A549 (cell line): ENCODE data around the gene TPRN. TPM values are rescaled to one million over a fixed set of nuclear protein-coding genes. Genes with fewer than 3 reads are reported as not detected.

ENCODE experiments used
- BHLHE40 ChIP-seq: IDR thresholded peaks from 2 replicates; pipeline ENCODE4 v1.6.1; 2012; ENCODE audit warnings: low read depth, low read length, inconsistent platforms
- CBX2 ChIP-seq: fragments of 200-600 bp; sonication (generic); IDR thresholded peaks from 2 replicates; pipeline ENCODE4 v1.6.1; 2016; ENCODE audit warnings: low read depth, mild to moderate bottlenecking, borderline replicate concordance
- CEBPB ChIP-seq, 2 experiments: fragments of >200 bp in 1 of 2; sonication (Bioruptor Twin) in 1 of 2; formaldehyde crosslinking in 1 of 2; IDR thresholded peaks; 2 replicates each; pipeline ENCODE4 v1.6.1; 2012 to 2016
- CHD2 ChIP-seq: fragments of 150-350 bp; IDR thresholded peaks from 2 replicates; pipeline ENCODE4 v1.6.1; 2014; ENCODE audit warnings: low read length; ENCODE audit not compliant: partially characterized antibody
- CHD4 ChIP-seq: fragments of 200-600 bp; sonication (generic); IDR thresholded peaks from 2 replicates; pipeline ENCODE4 v1.6.1; 2016; ENCODE audit warnings: antibody characterized with exemption, mild to moderate bottlenecking, borderline replicate concordance
- E2F6 ChIP-seq: IDR thresholded peaks from 2 replicates; pipeline ENCODE4 v1.6.1; 2012; ENCODE audit warnings: low read depth, borderline replicate concordance
- EHF ChIP-seq: fragments of 250-450 bp; sonication (Bioruptor Pico); IDR thresholded peaks from 2 replicates; pipeline ENCODE4 v1.5.0; 2020; ENCODE audit warnings: mild to moderate bottlenecking
- EP300 ChIP-seq, 2 experiments: fragments of >200 bp; sonication (Bioruptor Twin); formaldehyde crosslinking; IDR thresholded peaks; 2 replicates in 1 of 2; 3 replicates in 1 of 2; pipeline ENCODE4 v1.6.1; 2016 to 2017
- FOSB ChIP-seq: fragments of 250-450 bp; sonication (Bioruptor Pico); IDR thresholded peaks from 2 replicates; pipeline ENCODE4 v1.5.0; 2020; ENCODE audit warnings: mild to moderate bottlenecking, moderate library complexity
- FOSL2 ChIP-seq, 2 experiments: fragments of 450-650 bp in 1 of 2; fragments of >200 bp in 1 of 2; sonication (Bioruptor Twin) in 1 of 2; formaldehyde crosslinking; IDR thresholded peaks; 2 replicates each; pipeline versions ENCODE4 v1.5.0 to v1.6.1; 2016 to 2020; ENCODE audit warnings: mild to moderate bottlenecking in 1 of 2, moderate library complexity in 1 of 2
- GATA3 ChIP-seq: IDR thresholded peaks from 2 replicates; pipeline ENCODE4 v1.6.1; 2012; ENCODE audit warnings: borderline replicate concordance
- HES2 ChIP-seq: fragments of >200 bp; sonication (Bioruptor Twin); formaldehyde crosslinking; IDR thresholded peaks from 2 replicates; pipeline ENCODE4 v1.6.1; 2016
- HMGXB4 ChIP-seq: fragments of 250-450 bp; sonication (Bioruptor Pico); IDR thresholded peaks from 2 replicates; pipeline ENCODE4 v1.5.0; 2021; ENCODE audit warnings: mild to moderate bottlenecking, moderate library complexity, borderline replicate concordance
- HOXA7 ChIP-seq: fragments of 250-450 bp; sonication (Bioruptor Pico); IDR thresholded peaks from 2 replicates; pipeline ENCODE4 v1.5.0; 2020; ENCODE audit warnings: mild to moderate bottlenecking, moderate library complexity
- HOXB13 ChIP-seq: fragments of 250-450 bp; sonication (Bioruptor Pico); IDR thresholded peaks from 2 replicates; pipeline ENCODE4 v1.5.0; 2020; ENCODE audit warnings: low read depth, mild to moderate bottlenecking, moderate library complexity
- HOXB5 ChIP-seq: fragments of 250-450 bp; sonication (Bioruptor Pico); IDR thresholded peaks from 2 replicates; pipeline ENCODE4 v1.5.0; 2020; ENCODE audit warnings: mild to moderate bottlenecking, moderate library complexity
- JUN ChIP-seq, 2 experiments: fragments of >200 bp; sonication (Bioruptor Twin); formaldehyde crosslinking; IDR thresholded peaks; 2 replicates in 1 of 2; 3 replicates in 1 of 2; pipeline ENCODE4 v1.6.1; 2016 to 2017
- KDM1A ChIP-seq: fragments of 200-600 bp; sonication (generic); IDR thresholded peaks from 2 replicates; pipeline ENCODE4 v1.6.1; 2016; ENCODE audit warnings: low read depth, mild to moderate bottlenecking
- MAX ChIP-seq: IDR thresholded peaks from 2 replicates; pipeline ENCODE4 v1.6.1; 2012
- MYC ChIP-seq: IDR thresholded peaks from 2 replicates; pipeline ENCODE4 v1.6.1; 2012; ENCODE audit warnings: mild to moderate bottlenecking, inconsistent platforms, low read length, improper control_type of control experiment, borderline replicate concordance
- NFE2L2 ChIP-seq: fragments of 150-350 bp; conservative IDR thresholded peaks from 2 replicates; pipeline ENCODE4 v1.6.1; 2014; ENCODE audit warnings: low read length
- NPAS2 ChIP-seq: fragments of 250-450 bp; sonication (Bioruptor Pico); IDR thresholded peaks from 2 replicates; pipeline ENCODE4 v1.8.0; 2022; ENCODE audit warnings: mild to moderate bottlenecking, moderate library complexity, borderline replicate concordance
- NR3C1 ChIP-seq: fragments of >200 bp; sonication (Bioruptor Twin); formaldehyde crosslinking; IDR thresholded peaks from 3 replicates; pipeline ENCODE4 v1.6.1; 2017
- PBX3 ChIP-seq: IDR thresholded peaks from 2 replicates; pipeline ENCODE4 v1.6.1; 2012
- PHF8 ChIP-seq: fragments of 200-600 bp; sonication (generic); IDR thresholded peaks from 2 replicates; pipeline ENCODE4 v1.6.1; 2016; ENCODE audit warnings: low read depth, mild to moderate bottlenecking, antibody characterized with exemption, moderate library complexity, borderline replicate concordance
- POLR2A ChIP-seq: IDR thresholded peaks from 2 replicates; pipeline ENCODE4 v1.6.1; 2012; ENCODE audit warnings: mild to moderate bottlenecking, low read length
- RAD21 ChIP-seq, 2 experiments: fragments of >200 bp in 1 of 2; sonication (Bioruptor Twin) in 1 of 2; formaldehyde crosslinking in 1 of 2; IDR thresholded peaks in 1 of 2; conservative IDR thresholded peaks in 1 of 2; 2 replicates in 1 of 2; 3 replicates in 1 of 2; pipeline ENCODE4 v1.6.1; 2012 to 2018; ENCODE audit warnings: inconsistent platforms in 1 of 2
- RARB ChIP-seq: fragments of 250-450 bp; sonication (Bioruptor Pico); IDR thresholded peaks from 2 replicates; pipeline ENCODE4 v1.8.0; 2021; ENCODE audit warnings: mild to moderate bottlenecking, moderate library complexity
- RCOR1 ChIP-seq: fragments of 150-350 bp; IDR thresholded peaks from 2 replicates; pipeline ENCODE4 v1.6.1; 2014; ENCODE audit warnings: antibody characterized with exemption, low read length, low read depth
- REST ChIP-seq: fragments of 200-600 bp; sonication (generic); IDR thresholded peaks from 2 replicates; pipeline ENCODE4 v1.6.1; 2016; ENCODE audit warnings: antibody characterized with exemption, mild to moderate bottlenecking, moderate library complexity
- SREBF2 ChIP-seq: fragments of 450-650 bp; IDR thresholded peaks from 2 replicates; pipeline ENCODE4 v1.6.1; 2014; ENCODE audit warnings: mild to moderate bottlenecking, moderate library complexity
- TFCP2L1 ChIP-seq: fragments of 250-450 bp; sonication (Bioruptor Pico); IDR thresholded peaks from 2 replicates; pipeline ENCODE4 v1.5.0; 2021; ENCODE audit warnings: mild to moderate bottlenecking
- ZC3H11A ChIP-seq: fragments of 450-650 bp; IDR thresholded peaks from 2 replicates; pipeline ENCODE4 v1.6.1; 2014; ENCODE audit warnings: antibody characterized with exemption, mild to moderate bottlenecking
- ZNF302 ChIP-seq: fragments of 250-450 bp; sonication (Bioruptor Pico); IDR thresholded peaks from 2 replicates; pipeline ENCODE4 v1.9.0; 2021; ENCODE audit warnings: inconsistent platforms, mild to moderate bottlenecking, moderate library complexity
- ZSCAN20 ChIP-seq: fragments of 250-450 bp; sonication (Bioruptor Pico); IDR thresholded peaks from 2 replicates; pipeline ENCODE4 v1.8.0; 2022; ENCODE audit warnings: mild to moderate bottlenecking, moderate library complexity
- polyA plus RNA-seq, 4 experiments: library from polyadenylated mRNA; depleted of rRNA in 3 of 4; stranded (reverse); fragments of >200 nt; fragmentation: RNase III in 1 of 4; extraction: RNeasy Plus Mini Kit Qiagen cat#74134 plus additional on column Dnase treatment in 1 of 4; gene quantifications; 2 replicates in 3 of 4; 3 replicates in 1 of 4; pipeline ENCODE4 v1.2.3, GENCODE V29; 2011 to 2017

The TPRN gene
- polyA plus RNA-seq, 2 of the 4 experiments (the other 2 are of a cell fraction), result 2.1 to 6.5 TPM

- TF ChIP-seq HES2 (no peak), JUN (IDR thresholded peaks at IDR 0.05) (peak; percentile 82 to 90; a peak in 4 of 5 replicates), RCOR1 (no peak), FOSL2 (IDR thresholded peaks at IDR 0.05) (no peak), FOSL2 (CRISPR knock-in tag; IDR thresholded peaks at IDR 0.05) (no peak), NPAS2 (CRISPR knock-in tag) (no peak), HOXB13 (CRISPR knock-in tag) (no peak), BHLHE40 (no peak), GATA3 (no peak), RARB (no peak), KDM1A (no peak), CHD2 (no peak), PBX3 (peak; percentile 23; the same call in 1 of the 2 replicates), ZNF302 (CRISPR knock-in tag) (no peak), EP300 (IDR thresholded peaks at IDR 0.05) (no peak), ZSCAN20 (no peak), CHD4 (no peak), FOSB (CRISPR knock-in tag) (no peak), POLR2A (peak; percentile 60), EHF (CRISPR knock-in tag) (no peak), RAD21 (conservative IDR thresholded peaks at IDR 0.05 in 1 of 2, IDR thresholded peaks at IDR 0.05 in 1 of 2) (no peak), MAX (peak; percentile 55), HOXB5 (CRISPR knock-in tag) (no peak), NR3C1 (no peak), TFCP2L1 (CRISPR knock-in tag) (no peak), MYC (no peak), HOXA7 (CRISPR knock-in tag) (no peak), CBX2 (no peak), NFE2L2 (no peak), CEBPB (IDR thresholded peaks at IDR 0.05) (no peak), REST (no peak), E2F6 (peak; percentile 37; the same call in 1 of the 2 replicates), PHF8 (peak; percentile 24; the same call in 1 of the 2 replicates), ZC3H11A (no peak), HMGXB4 (no peak), SREBF2 (no peak)
Measured at GRCh38 chr9:137223078-137223970, 22.8 kb upstream of the TPRN start (continued).
